ENCODE data around the gene LRP1B. TPM values are rescaled to one million over a fixed set of nuclear protein-coding genes. Genes with fewer than 3 reads are reported as not detected.
"Not testable (repeated sequence)": the region's sequence is repeated elsewhere in the genome, so short reads cannot be mapped to it uniquely, and the experiment has no call there.

The LRP1B gene
- total RNA-seq, 4 donors from 2014 or later: 3.3 to 11.1 (median 4.6) TPM

DNA sequence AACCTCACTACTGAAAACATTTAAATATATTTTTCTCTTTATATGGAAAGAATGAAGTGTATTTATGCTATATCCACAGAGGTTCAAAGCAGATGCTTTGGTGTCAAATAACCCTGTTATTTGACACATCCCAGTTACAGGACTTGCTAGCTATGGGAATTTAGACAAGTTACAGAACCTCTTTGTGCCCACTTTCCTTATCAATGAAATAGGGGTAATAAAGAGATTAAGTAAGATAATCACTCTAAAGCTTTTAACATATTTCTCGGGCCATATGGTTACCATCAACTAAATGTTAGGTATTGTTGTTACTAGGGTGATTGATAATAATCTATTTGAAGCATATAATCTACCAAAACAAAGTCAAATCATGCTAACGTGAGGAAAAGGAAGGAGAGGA lies 1690.0 kb downstream of the LRP1B start:
- Histone ChIP-seq H3K27ac (no peak overlapping the region), H3K36me3 (no peaks in the 10 kb centered on the region), H3K4me3 (no peak overlapping the region), H3K27me3 (no peaks in the 10 kb centered on the region), H3K4me1 (no peaks in the 10 kb centered on the region), H3K9me3 (no peaks in the 10 kb centered on the region)
- DNase-seq (no peak), ATAC-seq (no peak)
- in situ Hi-C loops (cut with MboI; ENCODE audit: low sequenced_read_pairs in 4 of 4): no loop called here
- TF ChIP-seq, protein P1, sequence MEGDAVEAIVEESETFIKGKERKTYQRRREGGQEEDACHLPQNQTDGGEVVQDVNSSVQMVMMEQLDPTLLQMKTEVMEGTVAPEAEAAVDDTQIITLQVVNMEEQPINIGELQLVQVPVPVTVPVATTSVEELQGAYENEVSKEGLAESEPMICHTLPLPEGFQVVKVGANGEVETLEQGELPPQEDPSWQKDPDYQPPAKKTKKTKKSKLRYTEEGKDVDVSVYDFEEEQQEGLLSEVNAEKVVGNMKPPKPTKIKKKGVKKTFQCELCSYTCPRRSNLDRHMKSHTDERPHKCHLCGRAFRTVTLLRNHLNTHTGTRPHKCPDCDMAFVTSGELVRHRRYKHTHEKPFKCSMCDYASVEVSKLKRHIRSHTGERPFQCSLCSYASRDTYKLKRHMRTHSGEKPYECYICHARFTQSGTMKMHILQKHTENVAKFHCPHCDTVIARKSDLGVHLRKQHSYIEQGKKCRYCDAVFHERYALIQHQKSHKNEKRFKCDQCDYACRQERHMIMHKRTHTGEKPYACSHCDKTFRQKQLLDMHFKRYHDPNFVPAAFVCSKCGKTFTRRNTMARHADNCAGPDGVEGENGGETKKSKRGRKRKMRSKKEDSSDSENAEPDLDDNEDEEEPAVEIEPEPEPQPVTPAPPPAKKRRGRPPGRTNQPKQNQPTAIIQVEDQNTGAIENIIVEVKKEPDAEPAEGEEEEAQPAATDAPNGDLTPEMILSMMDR (IDR thresholded peaks at IDR 0.05 in 4 of 5, conservative IDR thresholded peaks at IDR 0.05 in 1 of 5): no peak
- no peak for TF ChIP-seq POLR2A (IDR thresholded peaks at IDR 0.05)
- intact Hi-C loops (cut with DNase I; ENCODE audit: low total_unique reads): no loop called here

- in situ Hi-C loops (cut with MboI; ENCODE audit: low sequenced_read_pairs in 4 of 4): no loop called here
- TF ChIP-seq POLR2A (IDR thresholded peaks at IDR 0.05): no peak
- TF ChIP-seq, protein P1 (IDR thresholded peaks at IDR 0.05 in 4 of 5, conservative IDR thresholded peaks at IDR 0.05 in 1 of 5): no peak
- no peaks in the 10 kb centered on the region for H3K36me3 ChIP-seq
- intact Hi-C loops (cut with DNase I; ENCODE audit: low total_unique reads): no loop called here
- no peaks in the 10 kb centered on the region for H3K4me1 ChIP-seq
- ATAC-seq (no peak), DNase-seq (no peak)
- no peak overlapping the region for H3K27ac ChIP-seq
- H3K4me3 ChIP-seq: no peak overlapping the region
- no peaks in the 10 kb centered on the region for H3K27me3 ChIP-seq
- no peaks in the 10 kb centered on the region for H3K9me3 ChIP-seq
These were observed 1693.9 kb downstream of the LRP1B start for GRCh38 chr2:140436936-140437335.

DNA sequence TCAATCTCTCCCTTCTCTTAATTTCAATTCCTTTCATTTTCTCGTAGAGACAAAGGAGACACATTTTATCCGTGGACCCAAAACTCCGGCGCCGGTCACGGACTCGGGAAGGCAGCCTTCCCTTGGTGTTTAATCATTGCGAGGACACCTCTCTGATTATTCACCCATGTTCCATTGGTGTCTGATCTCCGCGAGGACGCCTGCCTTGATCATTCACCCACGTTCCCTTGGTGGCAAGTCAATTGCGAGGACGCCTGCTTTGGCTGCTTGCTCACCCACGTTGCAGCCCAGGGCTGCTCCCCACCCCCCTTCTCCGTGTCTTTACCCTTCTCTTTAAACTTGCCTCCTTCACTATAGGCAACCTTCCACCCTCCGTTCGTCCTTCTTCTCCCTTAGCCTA lies 1703.8 kb downstream of the LRP1B start:
- H3K27me3 ChIP-seq; H3K4me1 ChIP-seq; H3K9me3 ChIP-seq; ATAC-seq; H3K27ac ChIP-seq; in situ Hi-C loops (cut with MboI; ENCODE audit: low sequenced_read_pairs in 4 of 4); DNase-seq; H3K36me3 ChIP-seq; H3K4me3 ChIP-seq; intact Hi-C loops (cut with DNase I; ENCODE audit: low total_unique reads): not testable (repeated sequence)

DNA sequence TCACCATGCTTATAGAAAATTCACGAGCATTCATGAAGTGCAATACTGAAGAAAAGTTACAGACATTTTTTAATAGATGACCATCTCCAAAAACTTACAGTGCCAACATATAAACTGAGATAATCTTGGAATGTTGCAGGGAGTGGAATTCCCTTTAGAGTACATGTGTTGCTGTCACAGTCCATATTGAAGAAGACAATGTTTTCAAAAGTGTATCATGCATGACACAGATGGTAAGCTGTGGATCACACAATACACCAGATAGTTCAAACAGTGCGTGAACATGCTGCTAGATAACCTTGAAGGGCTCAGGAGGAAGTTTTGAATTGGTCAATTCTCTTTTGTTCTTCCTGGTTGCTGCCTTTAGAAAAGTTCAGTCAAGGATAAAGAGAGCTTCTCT lies 1706.3 kb downstream of the LRP1B start:
- DNase-seq: no peak
- intact Hi-C loops (cut with DNase I; ENCODE audit: low total_unique reads): no loop called here

GRCh38 chr2:140422759-140423158 lies 1708.1 kb downstream of the LRP1B start:
- H3K36me3 ChIP-seq: no peaks in the 10 kb centered on the region
- no peak for ATAC-seq
- no peak overlapping the region for H3K27ac ChIP-seq
- H3K4me3 ChIP-seq: no peak overlapping the region
- no peak for TF ChIP-seq POLR2A (IDR thresholded peaks at IDR 0.05)
- TF ChIP-seq, protein P1 (IDR thresholded peaks at IDR 0.05 in 4 of 5, conservative IDR thresholded peaks at IDR 0.05 in 1 of 5): no peak
- H3K27me3 ChIP-seq: no peaks in the 10 kb centered on the region
- no peak for DNase-seq
- no peaks in the 10 kb centered on the region for H3K4me1 ChIP-seq
- no peaks in the 10 kb centered on the region for H3K9me3 ChIP-seq
- in situ Hi-C loops (cut with MboI; ENCODE audit: low sequenced_read_pairs in 4 of 4): no loop called here
- intact Hi-C loops (cut with DNase I; ENCODE audit: low total_unique reads): no loop called here

More for the DNA sequence above, 1706.3 kb downstream of the LRP1B start:
- H3K4me3 ChIP-seq: no peak overlapping the region
- H3K4me1 ChIP-seq: no peaks in the 10 kb centered on the region
- H3K9me3 ChIP-seq: no peaks in the 10 kb centered on the region
- no peaks in the 10 kb centered on the region for H3K36me3 ChIP-seq
- no peak for TF ChIP-seq POLR2A (IDR thresholded peaks at IDR 0.05)
- TF ChIP-seq, protein P1 (IDR thresholded peaks at IDR 0.05 in 4 of 5, conservative IDR thresholded peaks at IDR 0.05 in 1 of 5): no peak
- H3K27me3 ChIP-seq: no peaks in the 10 kb centered on the region
- in situ Hi-C loops (cut with MboI; ENCODE audit: low sequenced_read_pairs in 4 of 4): no loop called here
- H3K27ac ChIP-seq: no peak overlapping the region
- no peak for ATAC-seq
